IMR-90 (cell line): Measurements from ENCODE around the gene HGF.

Source experiments
- CTCF ChIP-seq: conservative IDR thresholded peaks from 2 replicates; pipeline ENCODE4 v1.5.1; 2012; ENCODE audit warnings: mild to moderate bottlenecking, low read depth, low read length, improper control_type of control experiment
- MAFK ChIP-seq: IDR thresholded peaks from 2 replicates; pipeline ENCODE4 v1.6.1; 2012; ENCODE audit warnings: low read depth, low read length, improper control_type of control experiment
- MAZ ChIP-seq: IDR thresholded peaks from 2 replicates; pipeline ENCODE4 v1.6.1; 2012; ENCODE audit warnings: low read depth, mild to moderate bottlenecking, low read length, improper control_type of control experiment, moderate library complexity, borderline replicate concordance
- MXI1 ChIP-seq: IDR thresholded peaks from 2 replicates; pipeline ENCODE4 v1.6.1; 2012; ENCODE audit warnings: low read depth, mild to moderate bottlenecking, low read length, moderate library complexity, borderline replicate concordance
- POLR2A ChIP-seq: IDR thresholded peaks from 2 replicates; pipeline ENCODE4 v1.6.1; 2012; ENCODE audit warnings: mild to moderate bottlenecking, low read depth, low read length
- RFX5 ChIP-seq: IDR thresholded peaks from 2 replicates; pipeline ENCODE4 v1.8.0; 2012; ENCODE audit warnings: low read depth, mild to moderate bottlenecking, low read length, moderate library complexity

DNA sequence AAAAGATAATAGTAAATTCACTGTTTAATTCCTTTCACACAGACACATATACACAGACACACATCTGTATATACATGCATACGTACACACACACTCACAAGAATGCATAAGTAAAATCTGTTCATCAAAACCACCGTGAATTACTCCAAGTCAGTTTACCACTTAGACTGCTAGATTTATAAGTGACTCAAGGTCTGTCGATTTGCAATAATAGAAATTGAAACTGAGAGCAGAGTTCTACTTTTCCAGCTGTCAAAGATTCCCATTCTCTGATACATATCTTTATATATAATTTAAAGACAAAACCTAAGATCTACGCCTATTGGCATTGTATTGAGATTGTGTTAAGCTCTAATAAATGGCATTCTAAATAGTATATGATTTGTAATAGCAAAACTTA is 9.9 kb upstream of the HGF start:
- TF ChIP-seq MAFK (no peak), RFX5 (no peak), CTCF (no peak), POLR2A (no peak), MAZ (no peak), MXI1 (no peak)
